Measurements from ENCODE around the gene TYW1.
"Not testable (repeated sequence)": the region's sequence is repeated elsewhere in the genome, so short reads cannot be mapped to it uniquely, and the experiment has no call there.

Gene TYW1

GRCh38 chr7:67259363-67259762 lies 262.7 kb downstream of the TYW1 start:
- DNase-seq: not testable (repeated sequence)

DNA sequence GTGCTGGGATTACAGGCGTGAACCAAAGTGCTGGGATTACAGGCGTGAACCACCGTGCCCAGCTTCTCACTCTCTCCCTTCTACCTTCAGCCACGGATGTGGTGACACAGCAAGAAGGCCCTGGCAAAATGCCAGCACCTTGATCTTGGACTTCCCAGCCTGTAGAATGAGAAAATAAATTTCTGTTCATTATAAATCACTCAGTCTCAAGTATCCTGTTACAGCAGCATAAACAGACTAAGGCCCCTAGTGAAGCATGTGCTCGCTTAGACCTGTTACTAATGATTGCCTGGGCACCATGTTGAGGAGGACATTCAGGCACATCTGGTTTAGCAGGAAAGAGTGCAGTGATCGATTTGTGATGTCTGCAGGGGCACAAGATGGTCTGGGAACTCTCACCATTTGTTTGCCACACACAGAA lies 263.5 kb downstream of the TYW1 start:
- not testable (repeated sequence) for DNase-seq

GRCh38 chr7:67264000-67264399 lies 267.4 kb downstream of the TYW1 start:
- DNase-seq: not testable (repeated sequence)

GRCh38 chr7:67266070-67266469 lies 269.4 kb downstream of the TYW1 start:
- not testable (repeated sequence) for DNase-seq

- DNase-seq: no peak
These were observed 271.3 kb downstream of the TYW1 start for GRCh38 chr7:67267914-67268313.

DNA sequence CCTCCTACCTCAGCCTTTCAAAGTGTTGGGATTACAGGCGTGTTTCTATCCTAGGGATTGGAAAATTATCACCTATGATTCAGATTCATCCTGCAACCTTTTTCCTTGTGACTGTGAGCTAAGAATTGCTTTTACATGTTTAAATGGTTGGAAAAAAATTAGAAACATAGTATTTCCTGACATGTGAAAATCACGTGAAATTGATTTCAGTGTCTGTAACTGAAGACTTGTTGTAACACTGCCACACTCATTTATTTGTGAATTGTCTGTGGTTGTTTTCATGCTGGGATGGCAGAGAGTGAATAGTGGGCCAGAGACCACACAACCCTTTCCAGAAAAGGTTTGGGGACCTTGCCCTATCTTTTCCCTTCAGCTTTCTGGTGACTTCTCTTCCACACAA lies 273.3 kb downstream of the TYW1 start:
- not testable (repeated sequence) for DNase-seq

All from activated CD4-positive, alpha-beta T cell treated with anti-CD3 and anti-CD28 coated beads, Interleukin-2, Interleukin-6, amounts not matched to agents 100 ng/mL and 50 ng/mL, durations not matched to agents 16 hours and 8 hours (primary cell).